ENCODE measurements around the gene DCST1. TPM values are rescaled to one million over a fixed set of nuclear protein-coding genes. Genes with fewer than 3 reads are reported as not detected.

DCST1 gene
- total RNA-seq, 2 experiments from 2014 or later: 0.33 to 0.39 TPM

DNA sequence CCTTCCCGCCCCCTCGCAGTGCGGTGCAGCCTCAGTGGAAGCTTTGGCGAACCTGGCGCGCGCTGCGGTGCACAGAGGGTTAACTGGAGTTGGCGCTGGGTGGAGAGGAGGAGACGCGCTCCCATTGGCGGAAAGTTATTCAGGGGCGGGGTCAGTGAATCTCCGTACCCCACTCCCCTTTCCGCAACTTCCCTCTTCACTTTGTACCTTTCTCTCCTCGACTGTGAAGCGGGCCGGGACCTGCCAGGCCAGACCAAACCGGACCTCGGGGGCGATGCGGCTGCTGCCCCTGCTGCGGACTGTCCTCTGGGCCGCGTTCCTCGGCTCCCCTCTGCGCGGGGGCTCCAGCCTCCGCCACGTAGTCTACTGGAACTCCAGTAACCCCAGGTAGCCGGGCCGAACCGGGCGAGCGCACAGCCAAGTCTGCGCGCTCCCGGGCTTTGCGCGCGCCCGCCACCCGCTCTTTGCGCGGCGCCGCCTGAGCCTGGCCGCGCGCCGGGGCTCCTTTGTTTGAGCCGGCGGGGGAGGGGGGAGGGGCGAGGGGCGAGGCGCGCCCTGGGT is 30.0 kb downstream of the DCST1 start, which contains the start of gene EFNA4:
Gene EFNA4, plus strand, starts transcription at position 191 of the 561 bp plus-strand sequence. Its CDS starts 84 bp downstream, at position 275.
- TF ChIP-seq, protein P1, sequence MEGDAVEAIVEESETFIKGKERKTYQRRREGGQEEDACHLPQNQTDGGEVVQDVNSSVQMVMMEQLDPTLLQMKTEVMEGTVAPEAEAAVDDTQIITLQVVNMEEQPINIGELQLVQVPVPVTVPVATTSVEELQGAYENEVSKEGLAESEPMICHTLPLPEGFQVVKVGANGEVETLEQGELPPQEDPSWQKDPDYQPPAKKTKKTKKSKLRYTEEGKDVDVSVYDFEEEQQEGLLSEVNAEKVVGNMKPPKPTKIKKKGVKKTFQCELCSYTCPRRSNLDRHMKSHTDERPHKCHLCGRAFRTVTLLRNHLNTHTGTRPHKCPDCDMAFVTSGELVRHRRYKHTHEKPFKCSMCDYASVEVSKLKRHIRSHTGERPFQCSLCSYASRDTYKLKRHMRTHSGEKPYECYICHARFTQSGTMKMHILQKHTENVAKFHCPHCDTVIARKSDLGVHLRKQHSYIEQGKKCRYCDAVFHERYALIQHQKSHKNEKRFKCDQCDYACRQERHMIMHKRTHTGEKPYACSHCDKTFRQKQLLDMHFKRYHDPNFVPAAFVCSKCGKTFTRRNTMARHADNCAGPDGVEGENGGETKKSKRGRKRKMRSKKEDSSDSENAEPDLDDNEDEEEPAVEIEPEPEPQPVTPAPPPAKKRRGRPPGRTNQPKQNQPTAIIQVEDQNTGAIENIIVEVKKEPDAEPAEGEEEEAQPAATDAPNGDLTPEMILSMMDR (IDR thresholded peaks at IDR 0.05): no peak
- H3K4me3 ChIP-seq (ENCODE audit: low read length): peak within 1 kb of the TSS; percentile 76
- Mint-ChIP-seq H3K27ac (peak within 1 kb of the TSS; percentile 70), H3K36me3 (ENCODE audit: low read depth) (peaks cover 15% of the 10 kb centered on the region), H3K9me3 (no peaks in the 10 kb centered on the region), H3K27me3 (no peaks in the 10 kb centered on the region), H3K4me3 (peak within 1 kb of the TSS; percentile 96), H3K4me1 (ENCODE audit: low read depth) (peaks cover 32% of the 10 kb centered on the region)
- ChIA-PET CTCF (interaction anchor here (1.0 to 6.5 kb wide), 6 partner anchors 12 to 584 kb away, joined by 3 to 78 read pairs (median 6); partner anchors contain the start of gene ADAM15), POLR2A (interaction anchor here (0.6 to 2.3 kb wide), 6 partner anchors 11 to 81 kb away, joined by 3 to 23 read pairs (median 3); partner anchors contain the start of genes ADAM15, EFNA3 and FLAD1)
- DNase-seq (peak; percentile 69 to 92 (median 80)), ATAC-seq (ENCODE audit: poor library complexity) (peak; percentile 90)
- intact Hi-C loops (cut with DNase I, micrococcal nuclease): loop anchor here (1.0 to 5.0 kb wide), 7 partner anchors 21 to 656 kb away; partner anchors contain the start of genes IL6R (in 1 of the 2), PYGO2 (in 1 of the 2), UBE2Q1 (in 1 of the 2) and ZBTB7B (in 1 of the 2)
- peak within 1 kb of the TSS in 1 of 2 donors; percentile 61 for H3K27ac ChIP-seq (ENCODE audit: low read depth in 1 of 2, low read length in 2 of 2)
- no peaks in the 10 kb centered on the region for H3K27me3 ChIP-seq (ENCODE audit: control insufficient read depth in 1 of 2, insufficient read depth in 2 of 2, low read length in 2 of 2)
- peaks cover 41% of the 10 kb centered on the region for H3K4me1 ChIP-seq (ENCODE audit: insufficient read depth, low read length)
- H3K9me3 ChIP-seq (ENCODE audit: control insufficient read depth in 1 of 2, insufficient read depth in 1 of 2, low read length in 2 of 2): no peaks in the 10 kb centered on the region
- peaks cover 11% of the 10 kb centered on the region for H3K36me3 ChIP-seq (ENCODE audit: insufficient read depth, low read length)

- no peaks in the 10 kb centered on the region for H3K27me3 ChIP-seq (ENCODE audit: control insufficient read depth in 1 of 2, insufficient read depth in 2 of 2, low read length in 2 of 2)
- H3K4me3 ChIP-seq (ENCODE audit: low read length): peak overlapping the region; percentile 76
- peak overlapping the region; percentile 96 for H3K4me3 Mint-ChIP-seq
- peaks cover 17% of the 10 kb centered on the region for H3K36me3 ChIP-seq (ENCODE audit: insufficient read depth, low read length)
- DNase-seq (peak in 3 of 14 experiments; percentile 34 to 72 (median 62)), ATAC-seq (ENCODE audit: poor library complexity) (peak; percentile 2)
- intact Hi-C loops (cut with DNase I, micrococcal nuclease): loop anchor here (5.0 kb wide), 4 partner anchors 62 to 657 kb away; partner anchors contain the start of genes IL6R (in 1 of the 2), PYGO2 (in 1 of the 2), UBE2Q1 (in 1 of the 2) and ZBTB7B (in 1 of the 2)
- TF ChIP-seq, protein P1 (IDR thresholded peaks at IDR 0.05): no peak
- H3K36me3 Mint-ChIP-seq (ENCODE audit: low read depth): peaks cover 17% of the 10 kb centered on the region
- H3K4me1 Mint-ChIP-seq (ENCODE audit: low read depth): peaks cover 32% of the 10 kb centered on the region
- ChIA-PET POLR2A (interaction anchor here (1.0 to 2.3 kb wide), 4 partner anchors 13 to 21 kb away, joined by 3 to 23 read pairs (median 6); partner anchors contain the start of genes ADAM15 and EFNA3), CTCF (interaction anchor here (1.3 to 6.5 kb wide), 7 partner anchors 12 to 585 kb away, joined by 3 to 78 read pairs (median 4); partner anchors contain the start of gene ADAM15)
- H3K9me3 ChIP-seq (ENCODE audit: control insufficient read depth in 1 of 2, insufficient read depth in 1 of 2, low read length in 2 of 2): no peaks in the 10 kb centered on the region
- H3K27ac Mint-ChIP-seq: peak overlapping the region; percentile 70
- no peaks in the 10 kb centered on the region for H3K9me3 Mint-ChIP-seq
- no peaks in the 10 kb centered on the region for H3K27me3 Mint-ChIP-seq
- H3K4me1 ChIP-seq (ENCODE audit: insufficient read depth, low read length): peaks cover 41% of the 10 kb centered on the region
- no peak overlapping the region for H3K27ac ChIP-seq (ENCODE audit: low read depth in 1 of 2, low read length in 2 of 2)
Measured at GRCh38 chr1:155064111-155064831, 30.6 kb downstream of the DCST1 start.

- no peaks in the 10 kb centered on the region for H3K9me3 Mint-ChIP-seq
- intact Hi-C loops (cut with DNase I, micrococcal nuclease): loop anchor here (5.0 kb wide), 4 partner anchors 63 to 658 kb away; partner anchors contain the start of genes IL6R (in 1 of the 2), PYGO2 (in 1 of the 2), UBE2Q1 (in 1 of the 2) and ZBTB7B (in 1 of the 2)
- TF ChIP-seq, protein P1 (IDR thresholded peaks at IDR 0.05): no peak
- H3K27ac ChIP-seq (ENCODE audit: low read depth in 1 of 2, low read length in 2 of 2): no peak overlapping the region
- DNase-seq (no peak), ATAC-seq (ENCODE audit: poor library complexity) (no peak)
- H3K4me1 ChIP-seq (ENCODE audit: insufficient read depth, low read length): peaks cover 45% of the 10 kb centered on the region
- peaks cover 32% of the 10 kb centered on the region for H3K4me1 Mint-ChIP-seq (ENCODE audit: low read depth)
- H3K9me3 ChIP-seq (ENCODE audit: control insufficient read depth in 1 of 2, insufficient read depth in 1 of 2, low read length in 2 of 2): no peaks in the 10 kb centered on the region
- H3K36me3 ChIP-seq (ENCODE audit: insufficient read depth, low read length): peaks cover 19% of the 10 kb centered on the region
- ChIA-PET POLR2A (interaction anchor here (1.0 to 1.3 kb wide), 3 partner anchors 14 to 21 kb away, joined by 3 to 10 read pairs (median 3); partner anchors contain the start of genes ADAM15 and EFNA3), CTCF (interaction anchor here (0.5 to 5.2 kb wide), 5 partner anchors 12 to 80 kb away, joined by 4 to 78 read pairs (median 4); partner anchors contain the start of gene ADAM15)
- peak overlapping the region; percentile 96 for H3K4me3 Mint-ChIP-seq
- H3K27me3 Mint-ChIP-seq: no peaks in the 10 kb centered on the region
- H3K27me3 ChIP-seq (ENCODE audit: control insufficient read depth in 1 of 2, insufficient read depth in 2 of 2, low read length in 2 of 2): no peaks in the 10 kb centered on the region
- H3K27ac Mint-ChIP-seq: peak overlapping the region; percentile 70
- H3K36me3 Mint-ChIP-seq (ENCODE audit: low read depth): peaks cover 19% of the 10 kb centered on the region
- no peak overlapping the region for H3K4me3 ChIP-seq (ENCODE audit: low read length)
Measured at GRCh38 chr1:155064832-155065429, 31.3 kb downstream of the DCST1 start.
